Measurements from ENCODE around the gene CCDC40.

DNA sequence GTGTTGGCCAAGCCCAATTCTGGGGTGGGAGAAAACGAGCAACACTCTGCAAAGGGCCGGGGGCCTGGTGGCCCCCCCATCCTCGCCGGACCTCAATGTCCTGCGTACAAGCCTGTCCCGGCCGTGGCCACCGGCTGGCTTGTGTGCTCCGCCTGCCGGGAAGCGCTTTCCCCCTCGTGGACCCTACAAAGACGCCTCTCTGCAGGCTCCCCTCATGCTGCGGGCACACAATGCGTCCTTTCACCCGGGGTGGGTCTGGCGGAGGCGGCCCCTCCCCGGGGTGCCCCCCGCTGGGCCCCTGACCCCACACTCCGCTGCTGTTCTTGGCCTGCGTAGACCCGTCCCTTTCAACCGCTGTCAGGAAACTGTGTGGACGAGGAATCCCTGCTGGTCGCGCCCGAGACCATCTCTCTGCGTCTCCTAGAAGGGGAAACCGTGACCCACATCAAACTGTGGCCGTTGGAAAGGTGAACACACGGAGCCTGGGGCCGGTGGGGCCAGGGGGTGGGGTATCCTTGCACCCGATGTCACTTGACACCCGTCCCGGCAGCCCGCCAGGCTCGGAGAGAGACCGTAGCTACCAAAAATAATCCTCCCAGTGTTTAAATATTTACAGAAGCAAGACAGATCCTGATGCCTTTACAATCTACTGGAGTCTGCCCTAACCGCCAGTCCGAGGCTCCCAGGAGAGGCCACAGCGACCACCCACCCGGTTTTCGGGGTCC lies 44.4 kb upstream of the CCDC40 start:
- TF ChIP-seq, protein P1, sequence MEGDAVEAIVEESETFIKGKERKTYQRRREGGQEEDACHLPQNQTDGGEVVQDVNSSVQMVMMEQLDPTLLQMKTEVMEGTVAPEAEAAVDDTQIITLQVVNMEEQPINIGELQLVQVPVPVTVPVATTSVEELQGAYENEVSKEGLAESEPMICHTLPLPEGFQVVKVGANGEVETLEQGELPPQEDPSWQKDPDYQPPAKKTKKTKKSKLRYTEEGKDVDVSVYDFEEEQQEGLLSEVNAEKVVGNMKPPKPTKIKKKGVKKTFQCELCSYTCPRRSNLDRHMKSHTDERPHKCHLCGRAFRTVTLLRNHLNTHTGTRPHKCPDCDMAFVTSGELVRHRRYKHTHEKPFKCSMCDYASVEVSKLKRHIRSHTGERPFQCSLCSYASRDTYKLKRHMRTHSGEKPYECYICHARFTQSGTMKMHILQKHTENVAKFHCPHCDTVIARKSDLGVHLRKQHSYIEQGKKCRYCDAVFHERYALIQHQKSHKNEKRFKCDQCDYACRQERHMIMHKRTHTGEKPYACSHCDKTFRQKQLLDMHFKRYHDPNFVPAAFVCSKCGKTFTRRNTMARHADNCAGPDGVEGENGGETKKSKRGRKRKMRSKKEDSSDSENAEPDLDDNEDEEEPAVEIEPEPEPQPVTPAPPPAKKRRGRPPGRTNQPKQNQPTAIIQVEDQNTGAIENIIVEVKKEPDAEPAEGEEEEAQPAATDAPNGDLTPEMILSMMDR (IDR thresholded peaks at IDR 0.05) = peak in 1 of 4 experiments; percentile 12
- TF ChIP-seq POLR2A (IDR thresholded peaks at IDR 0.05) (no peak), POLR2AphosphoS5 (IDR thresholded peaks at IDR 0.05) (peak; percentile 66)
